Activated T-helper 17 cell treated with anti-CD3 and anti-CD28 coated beads, Interleukin-2, amount 50 U/mL, for 72 hours (primary cell): ENCODE results near the gene OR6X1. TPM values are rescaled to one million over a fixed set of nuclear protein-coding genes. Genes with fewer than 3 reads are reported as not detected.
"Not testable (repeated sequence)": the region's sequence is repeated elsewhere in the genome, so short reads cannot be mapped to it uniquely, and the experiment has no call there.

ENCODE experiments used
- ATAC-seq: fragments of 150-1000 bp; cut with Tn5 transposase; replicated peaks from 2 replicates; pipeline ENCODE4 v1.10.0; 2021; ENCODE audit warnings: mild to moderate bottlenecking, moderate library complexity
- H3K27ac Mint-ChIP-seq: one replicate; pipeline ENCODE4 v1.8.0; 2022; ENCODE audit warnings: mixed read lengths
- H3K27me3 Mint-ChIP-seq: one replicate; pipeline ENCODE4 v1.8.0; 2022; ENCODE audit warnings: mixed read lengths
- H3K36me3 Mint-ChIP-seq: one replicate; pipeline ENCODE4 v1.8.0; 2022; ENCODE audit warnings: low read depth, mild to moderate bottlenecking, mixed read lengths
- H3K4me1 Mint-ChIP-seq: one replicate; pipeline ENCODE4 v1.8.0; 2022; ENCODE audit warnings: mixed read lengths
- H3K4me3 Mint-ChIP-seq: one replicate; pipeline ENCODE4 v1.8.0; 2022; ENCODE audit warnings: mild to moderate bottlenecking, mixed read lengths
- H3K9me3 Mint-ChIP-seq: one replicate; pipeline ENCODE4 v1.8.0; 2022; ENCODE audit warnings: mixed read lengths
- total RNA-seq, 2 donors: library from RNA; stranded (reverse); gene quantifications; one replicate each; pipeline ENCODE4 v1.2.3, GENCODE V29; 2022

OR6X1 gene
- total RNA-seq, 2 donors from 2014 or later: not detected

- H3K4me3 Mint-ChIP-seq: no peak overlapping the region
- H3K27me3 Mint-ChIP-seq: peaks cover 4% of the 10 kb centered on the region
- H3K27ac Mint-ChIP-seq: no peak overlapping the region
- no peaks in the 10 kb centered on the region for H3K36me3 Mint-ChIP-seq
- ATAC-seq: no peak
- no peaks in the 10 kb centered on the region for H3K4me1 Mint-ChIP-seq
- no peaks in the 10 kb centered on the region for H3K9me3 Mint-ChIP-seq
Observed at GRCh38 chr11:123773026-123773425, 18.7 kb upstream of the OR6X1 start.

GRCh38 chr11:123771664-123772063, 17.3 kb upstream of the OR6X1 start:
- Mint-ChIP-seq H3K9me3 (no peaks in the 10 kb centered on the region), H3K4me1 (no peaks in the 10 kb centered on the region), H3K27ac (no peak overlapping the region), H3K36me3 (no peaks in the 10 kb centered on the region), H3K27me3 (peaks cover 4% of the 10 kb centered on the region), H3K4me3 (no peak overlapping the region)
- no peak for ATAC-seq

GRCh38 chr11:123770712-123771111, 16.4 kb upstream of the OR6X1 start:
- ATAC-seq: no peak
- Mint-ChIP-seq H3K4me3 (no peak overlapping the region), H3K36me3 (no peaks in the 10 kb centered on the region), H3K27ac (no peak overlapping the region), H3K27me3 (peaks cover 4% of the 10 kb centered on the region), H3K4me1 (no peaks in the 10 kb centered on the region), H3K9me3 (no peaks in the 10 kb centered on the region)

- H3K27ac Mint-ChIP-seq: no peak overlapping the region
- no peaks in the 10 kb centered on the region for H3K36me3 Mint-ChIP-seq
- ATAC-seq: no peak
- peaks cover 4% of the 10 kb centered on the region for H3K27me3 Mint-ChIP-seq
- no peak overlapping the region for H3K4me3 Mint-ChIP-seq
- no peaks in the 10 kb centered on the region for H3K4me1 Mint-ChIP-seq
- H3K9me3 Mint-ChIP-seq: peaks cover 8% of the 10 kb centered on the region
Observed at GRCh38 chr11:123765601-123766000, 11.3 kb upstream of the OR6X1 start.

- no peak overlapping the region for H3K27ac Mint-ChIP-seq
- no peak overlapping the region for H3K4me3 Mint-ChIP-seq
- H3K4me1 Mint-ChIP-seq: no peaks in the 10 kb centered on the region
- no peak for ATAC-seq
- H3K27me3 Mint-ChIP-seq: peaks cover 3% of the 10 kb centered on the region
- H3K36me3 Mint-ChIP-seq: no peaks in the 10 kb centered on the region
- H3K9me3 Mint-ChIP-seq: peaks cover 8% of the 10 kb centered on the region
Observed at GRCh38 chr11:123762422-123762821, 8.1 kb upstream of the OR6X1 start.

GRCh38 chr11:123760894-123761293, 6.6 kb upstream of the OR6X1 start:
- peaks cover 8% of the 10 kb centered on the region for H3K9me3 Mint-ChIP-seq
- peaks cover 3% of the 10 kb centered on the region for H3K27me3 Mint-ChIP-seq
- no peaks in the 10 kb centered on the region for H3K4me1 Mint-ChIP-seq
- peak; percentile 68 for ATAC-seq
- H3K27ac Mint-ChIP-seq: no peak overlapping the region
- no peaks in the 10 kb centered on the region for H3K36me3 Mint-ChIP-seq
- H3K4me3 Mint-ChIP-seq: no peak overlapping the region

- peaks cover 10% of the 10 kb centered on the region for H3K27me3 Mint-ChIP-seq
- H3K27ac Mint-ChIP-seq: no peak overlapping the region
- peaks cover 8% of the 10 kb centered on the region for H3K9me3 Mint-ChIP-seq
- H3K36me3 Mint-ChIP-seq: no peaks in the 10 kb centered on the region
- no peaks in the 10 kb centered on the region for H3K4me1 Mint-ChIP-seq
- ATAC-seq: peak; percentile 11
- no peak overlapping the region for H3K4me3 Mint-ChIP-seq
Observed at GRCh38 chr11:123757976-123758375, 3.7 kb upstream of the OR6X1 start.

- H3K4me1 Mint-ChIP-seq: no peaks in the 10 kb centered on the region
- no peak for ATAC-seq
- H3K27ac Mint-ChIP-seq: no peak overlapping the region
- no peak overlapping the region for H3K4me3 Mint-ChIP-seq
- peaks cover 24% of the 10 kb centered on the region for H3K27me3 Mint-ChIP-seq
- H3K9me3 Mint-ChIP-seq: no peaks in the 10 kb centered on the region
- H3K36me3 Mint-ChIP-seq: no peaks in the 10 kb centered on the region
Observed at GRCh38 chr11:123755813-123756212, 1.5 kb upstream of the OR6X1 start.

- Mint-ChIP-seq H3K27me3 (peaks cover 27% of the 10 kb centered on the region), H3K4me1 (no peaks in the 10 kb centered on the region), H3K27ac (no peak overlapping the region), H3K36me3 (no peaks in the 10 kb centered on the region), H3K4me3 (no peak overlapping the region), H3K9me3 (no peaks in the 10 kb centered on the region)
- no peak for ATAC-seq
Observed at GRCh38 chr11:123755344-123755743, 1.0 kb upstream of the OR6X1 start.

- no peak overlapping the region for H3K4me3 Mint-ChIP-seq
- H3K27me3 Mint-ChIP-seq: peaks cover 28% of the 10 kb centered on the region
- H3K27ac Mint-ChIP-seq: no peak overlapping the region
- no peak for ATAC-seq
- H3K36me3 Mint-ChIP-seq: no peaks in the 10 kb centered on the region
- H3K9me3 Mint-ChIP-seq: no peaks in the 10 kb centered on the region
- H3K4me1 Mint-ChIP-seq: no peaks in the 10 kb centered on the region
Observed at GRCh38 chr11:123753110-123753509, 1.2 kb downstream of the OR6X1 start.

GRCh38 chr11:123751781-123752180, 2.5 kb downstream of the OR6X1 start:
- no peaks in the 10 kb centered on the region for H3K9me3 Mint-ChIP-seq
- H3K36me3 Mint-ChIP-seq: no peaks in the 10 kb centered on the region
- H3K4me3 Mint-ChIP-seq: no peak overlapping the region
- H3K4me1 Mint-ChIP-seq: no peaks in the 10 kb centered on the region
- no peak overlapping the region for H3K27ac Mint-ChIP-seq
- ATAC-seq: no peak
- peaks cover 28% of the 10 kb centered on the region for H3K27me3 Mint-ChIP-seq

GRCh38 chr11:123748349-123748748, 6.0 kb downstream of the OR6X1 start:
- not testable (repeated sequence) for H3K4me1 Mint-ChIP-seq, H3K4me3 Mint-ChIP-seq, H3K36me3 Mint-ChIP-seq, H3K9me3 Mint-ChIP-seq, H3K27ac Mint-ChIP-seq, ATAC-seq
- peaks cover 23% of the 10 kb centered on the region for H3K27me3 Mint-ChIP-seq

- Mint-ChIP-seq H3K27me3 (peaks cover 8% of the 10 kb centered on the region), H3K4me1 (no peaks in the 10 kb centered on the region), H3K9me3 (no peaks in the 10 kb centered on the region), H3K36me3 (no peaks in the 10 kb centered on the region), H3K27ac (no peak overlapping the region), H3K4me3 (no peak overlapping the region)
- ATAC-seq: no peak
Observed at GRCh38 chr11:123745764-123746451, 8.4 kb downstream of the OR6X1 start.

GRCh38 chr11:123742724-123743120, 11.6 kb downstream of the OR6X1 start:
- no peak for ATAC-seq
- Mint-ChIP-seq H3K4me1 (peaks cover 6% of the 10 kb centered on the region), H3K36me3 (peaks cover 19% of the 10 kb centered on the region), H3K27ac (peak overlapping the region; percentile 86), H3K4me3 (peak overlapping the region; percentile 85), H3K27me3 (no peaks in the 10 kb centered on the region), H3K9me3 (no peaks in the 10 kb centered on the region)

- H3K36me3 Mint-ChIP-seq: peaks cover 24% of the 10 kb centered on the region
- peak overlapping the region; percentile 85 for H3K4me3 Mint-ChIP-seq
- H3K27me3 Mint-ChIP-seq: no peaks in the 10 kb centered on the region
- H3K9me3 Mint-ChIP-seq: no peaks in the 10 kb centered on the region
- peak overlapping the region; percentile 86 for H3K27ac Mint-ChIP-seq
- ATAC-seq: peak; percentile 26
- peaks cover 6% of the 10 kb centered on the region for H3K4me1 Mint-ChIP-seq
Observed at GRCh38 chr11:123742031-123742723, 12.1 kb downstream of the OR6X1 start.
